ENCODE data around the gene SAPCD2.
"Not testable (repeated sequence)": the region's sequence is repeated elsewhere in the genome, so short reads cannot be mapped to it uniquely, and the experiment has no call there.

Gene SAPCD2

DNA sequence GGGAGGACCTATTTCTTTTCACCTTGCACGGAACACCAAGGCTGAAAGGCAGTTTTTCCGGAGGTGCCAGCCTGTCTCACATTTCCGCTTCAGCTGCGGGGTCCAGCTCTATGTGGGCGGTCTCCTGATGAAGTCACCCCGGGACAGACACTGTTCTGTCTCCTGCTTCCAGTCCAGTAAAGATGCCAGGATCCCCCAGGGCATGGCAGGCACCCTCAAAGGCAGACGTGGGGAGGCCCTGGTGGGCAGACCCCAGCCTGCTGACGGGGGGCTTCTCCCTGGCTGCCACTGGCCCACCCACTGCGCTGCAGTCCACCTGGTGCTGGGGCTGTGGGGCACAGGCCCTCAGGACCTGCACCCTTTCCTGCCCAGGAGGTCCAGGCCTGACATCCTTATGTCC is 7.6 kb downstream of the SAPCD2 start:
- not testable (repeated sequence) for DNase-seq

DNA sequence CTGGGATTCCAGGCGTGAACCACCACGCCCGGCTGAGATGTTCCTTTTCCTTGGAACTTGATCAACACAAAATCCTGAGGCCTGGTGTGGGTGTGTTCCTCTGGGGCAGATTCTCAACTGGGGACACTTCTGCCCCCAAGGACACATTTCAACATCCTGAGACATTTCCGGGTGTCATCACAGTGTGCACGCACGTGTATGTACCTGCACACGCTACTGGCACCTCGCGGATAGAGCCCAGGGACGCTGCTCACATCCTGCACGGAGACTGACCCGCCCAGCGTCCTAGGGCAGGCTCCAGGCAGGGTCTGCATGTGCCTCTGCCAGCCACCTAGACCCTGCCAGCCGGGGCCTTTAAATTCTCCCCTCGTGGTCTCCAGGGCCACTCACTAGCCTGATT is 8.0 kb downstream of the SAPCD2 start:
- DNase-seq: no peak

DNA sequence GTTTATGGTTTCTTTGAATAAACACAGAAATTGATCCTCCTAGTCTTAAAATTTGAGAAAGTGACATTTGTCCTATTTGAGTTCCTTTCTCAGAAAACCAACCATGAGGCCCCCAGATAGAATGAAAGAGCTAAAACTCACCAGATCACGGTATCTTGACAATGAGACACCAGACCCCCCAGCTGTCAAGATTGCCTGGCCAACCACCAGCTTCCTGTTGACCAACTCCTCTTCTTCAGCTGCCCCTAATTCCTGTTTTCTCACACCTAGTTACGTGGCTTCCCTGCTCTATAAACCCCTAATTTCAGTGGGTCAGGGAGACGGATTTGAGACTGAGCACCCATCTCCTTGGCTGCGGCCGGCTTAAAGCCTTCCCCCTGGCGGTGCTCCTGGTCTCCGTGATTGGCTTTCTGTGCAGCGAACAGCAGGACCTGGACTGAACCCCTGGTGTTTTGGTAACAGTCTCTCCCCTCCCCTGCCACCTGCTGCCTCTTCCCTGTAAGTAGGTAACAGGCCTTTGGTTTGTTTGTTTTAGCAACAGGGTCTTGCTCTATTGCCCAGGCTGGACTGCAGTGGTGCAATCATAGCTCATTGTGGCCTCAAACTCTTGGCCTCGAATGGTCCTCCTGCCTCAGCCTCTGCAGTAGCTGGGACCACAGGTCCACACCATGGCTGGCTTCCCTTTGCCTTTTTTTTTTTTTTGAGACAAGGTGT is 11.7 kb downstream of the SAPCD2 start:
- DNase-seq: no peak

DNA sequence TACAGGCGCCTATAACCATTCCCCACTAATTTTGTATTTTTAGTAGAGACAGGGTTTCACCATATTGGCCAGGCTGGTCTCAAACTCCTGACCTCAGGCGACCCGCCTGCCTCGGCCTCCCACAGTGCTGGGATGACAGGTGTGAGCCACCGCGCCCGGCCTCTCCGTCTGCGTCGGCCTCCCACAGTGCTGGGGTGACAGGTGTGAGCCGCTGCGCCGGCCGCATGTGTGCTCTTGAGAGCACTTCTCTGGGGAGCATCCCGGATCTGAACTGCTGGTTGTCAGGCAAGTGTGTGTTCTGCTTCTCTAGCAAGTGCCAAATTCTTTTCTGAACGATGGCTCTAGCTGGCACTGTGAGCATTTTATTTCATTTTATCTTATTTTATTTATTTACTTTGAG is 12.8 kb downstream of the SAPCD2 start:
- no peak for DNase-seq

DNA sequence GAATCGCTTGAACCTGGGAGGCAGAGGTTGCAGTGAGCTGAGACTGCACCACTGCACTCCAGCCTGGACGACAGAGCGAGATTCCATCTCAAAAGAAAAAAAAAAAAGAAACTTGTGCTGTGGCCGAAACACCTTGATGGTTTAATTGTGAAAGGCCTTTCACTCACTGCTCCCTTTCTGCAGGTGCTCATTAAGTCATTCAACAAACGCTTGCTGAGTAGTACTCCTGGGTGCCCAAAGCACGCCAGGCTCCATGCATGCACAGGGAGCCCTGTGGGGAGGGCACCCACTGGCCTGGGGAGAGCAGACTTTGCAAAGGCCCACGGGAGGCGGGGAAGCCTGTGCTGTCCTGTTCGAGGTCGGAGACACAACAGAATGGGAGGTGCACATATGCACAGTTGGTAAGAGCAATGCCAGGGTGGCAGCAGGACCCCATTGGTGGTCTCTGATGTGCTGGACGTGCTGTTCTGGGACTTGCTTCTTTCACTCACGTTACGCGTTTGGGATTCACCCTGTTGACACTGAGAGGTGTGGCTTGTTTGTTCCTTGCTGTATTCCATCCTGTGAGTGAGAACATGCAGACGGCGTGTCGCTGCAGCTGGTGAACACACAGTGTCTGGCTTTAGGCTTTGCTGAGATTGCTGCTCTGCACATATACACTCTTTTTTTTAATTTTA is 13.5 kb downstream of the SAPCD2 start:
- DNase-seq: no peak

DNA sequence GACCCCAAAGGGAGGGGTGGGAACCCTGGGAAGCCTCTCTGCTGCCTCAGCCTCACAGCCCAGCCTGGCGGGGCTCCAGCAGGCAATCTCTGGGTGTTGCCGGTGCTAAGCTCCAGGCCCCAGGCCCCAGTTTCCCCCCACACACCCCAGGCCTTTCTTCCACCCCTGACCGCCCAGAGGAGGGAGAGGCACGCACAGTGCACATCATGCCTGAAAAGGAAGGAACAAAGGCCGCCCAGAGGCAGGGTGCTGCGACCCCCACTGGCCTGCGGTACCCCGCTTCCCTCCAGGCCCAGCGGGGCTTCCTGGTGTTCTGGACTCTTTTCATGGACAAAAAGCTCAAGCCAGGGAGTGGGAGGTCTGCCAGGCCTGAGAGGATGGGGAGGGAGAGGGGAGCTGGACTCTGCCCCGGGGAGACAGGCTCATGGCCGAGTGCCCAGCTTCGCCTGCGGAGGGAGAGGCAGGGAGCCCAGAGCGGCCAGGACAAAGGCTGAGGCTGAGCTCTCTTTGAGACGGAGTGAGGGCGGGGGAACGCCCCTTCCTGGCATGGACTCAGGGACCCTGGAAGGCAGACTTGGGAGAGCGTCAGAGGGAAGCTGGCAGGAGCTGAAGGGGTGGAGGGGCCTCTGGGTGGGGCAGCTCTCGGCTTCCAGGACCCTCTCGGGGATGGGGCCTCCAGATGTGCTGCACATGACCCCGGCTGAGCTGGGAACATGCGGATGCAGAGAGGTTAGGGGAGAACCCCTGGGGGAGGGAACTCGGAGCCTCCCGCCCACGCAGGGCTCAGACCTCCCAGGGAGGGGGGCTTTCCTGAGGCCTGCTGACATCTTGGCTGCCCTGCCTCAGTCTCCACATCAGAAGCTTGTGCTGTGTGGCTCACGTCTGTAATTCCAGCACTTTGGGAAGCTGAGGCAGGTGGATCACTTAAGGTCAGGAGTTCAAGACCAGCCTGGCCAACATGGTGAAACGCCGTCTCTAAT is 14.7 kb downstream of the SAPCD2 start:
- no peak for DNase-seq

DNA sequence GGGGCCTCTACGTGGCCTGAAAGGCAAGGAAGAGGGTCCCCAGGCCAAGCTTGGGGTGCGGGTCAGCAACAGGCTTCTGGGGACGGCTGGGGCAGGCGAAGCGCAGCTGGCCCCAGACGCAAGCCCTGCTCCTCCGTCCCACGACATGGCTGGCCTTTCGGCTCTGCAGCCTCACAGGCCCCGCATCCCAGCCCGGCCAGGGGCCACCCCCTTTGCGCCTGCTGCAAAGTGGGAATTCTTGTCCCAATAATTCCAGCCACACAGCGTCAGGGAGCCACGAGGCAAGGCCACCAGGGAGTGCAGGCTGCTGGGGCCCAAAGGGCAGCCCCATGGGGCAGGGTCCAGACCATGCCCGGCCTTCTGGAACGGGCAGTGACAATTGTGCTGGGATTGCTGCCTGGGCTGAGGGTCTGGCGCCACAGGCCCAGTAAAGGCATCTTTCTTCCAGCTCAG is 15.4 kb downstream of the SAPCD2 start:
- no peak for DNase-seq

DNA sequence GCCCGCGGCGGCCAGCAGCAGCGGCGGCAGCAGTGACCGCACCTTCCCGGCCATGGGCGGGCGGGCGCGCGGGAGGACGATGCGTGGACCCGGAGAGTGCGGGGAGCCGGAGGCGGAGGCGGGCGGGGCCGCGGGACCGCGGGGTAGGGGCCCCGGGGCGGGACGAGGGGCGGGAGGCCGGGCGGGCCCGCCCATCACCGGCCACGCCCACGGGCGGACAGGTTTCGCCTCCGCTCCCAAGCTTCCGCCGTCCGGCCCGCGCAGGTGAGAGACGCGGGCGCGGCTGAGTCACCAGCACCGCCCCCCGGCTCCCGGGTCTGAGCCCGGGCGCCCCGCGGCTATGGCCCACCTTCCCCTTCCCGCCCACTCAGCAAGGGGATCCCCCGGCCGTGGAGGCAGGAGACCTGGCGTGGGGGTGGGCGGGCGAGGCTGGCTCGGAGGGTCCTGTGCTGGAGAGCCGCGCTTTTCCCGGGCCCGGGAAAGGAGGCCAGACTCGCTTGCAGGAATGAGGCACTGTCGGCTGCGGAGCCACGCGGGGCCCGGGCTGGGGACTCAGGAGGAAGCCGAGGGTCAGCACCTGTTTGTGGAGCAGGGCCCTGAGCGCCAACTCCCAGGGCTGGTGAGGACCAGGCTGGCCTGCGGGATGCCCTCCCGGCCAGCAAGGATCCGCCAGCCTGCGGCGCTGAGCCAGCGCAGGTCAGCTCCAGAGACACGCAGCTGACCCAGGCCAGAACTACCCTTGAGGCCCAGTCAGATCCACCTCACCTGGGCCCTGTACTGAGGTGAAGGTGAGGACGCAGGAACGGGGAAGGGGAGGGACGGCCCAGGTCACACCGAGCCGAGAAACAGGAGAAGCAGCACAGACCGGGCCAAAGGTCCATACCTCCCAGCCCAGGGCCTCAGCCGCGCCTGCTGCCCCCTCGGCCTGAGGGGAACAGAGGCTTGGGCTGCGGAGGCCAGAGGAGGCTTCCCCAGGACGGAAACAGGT is 16.1 kb downstream of the SAPCD2 start, which contains the start of gene ENTPD2:
ENTPD2 (minus strand) TSS at position 118 of the 988 bp plus-strand sequence; CDS start at position 54, 64 bp downstream.
- no peak for DNase-seq

DNA sequence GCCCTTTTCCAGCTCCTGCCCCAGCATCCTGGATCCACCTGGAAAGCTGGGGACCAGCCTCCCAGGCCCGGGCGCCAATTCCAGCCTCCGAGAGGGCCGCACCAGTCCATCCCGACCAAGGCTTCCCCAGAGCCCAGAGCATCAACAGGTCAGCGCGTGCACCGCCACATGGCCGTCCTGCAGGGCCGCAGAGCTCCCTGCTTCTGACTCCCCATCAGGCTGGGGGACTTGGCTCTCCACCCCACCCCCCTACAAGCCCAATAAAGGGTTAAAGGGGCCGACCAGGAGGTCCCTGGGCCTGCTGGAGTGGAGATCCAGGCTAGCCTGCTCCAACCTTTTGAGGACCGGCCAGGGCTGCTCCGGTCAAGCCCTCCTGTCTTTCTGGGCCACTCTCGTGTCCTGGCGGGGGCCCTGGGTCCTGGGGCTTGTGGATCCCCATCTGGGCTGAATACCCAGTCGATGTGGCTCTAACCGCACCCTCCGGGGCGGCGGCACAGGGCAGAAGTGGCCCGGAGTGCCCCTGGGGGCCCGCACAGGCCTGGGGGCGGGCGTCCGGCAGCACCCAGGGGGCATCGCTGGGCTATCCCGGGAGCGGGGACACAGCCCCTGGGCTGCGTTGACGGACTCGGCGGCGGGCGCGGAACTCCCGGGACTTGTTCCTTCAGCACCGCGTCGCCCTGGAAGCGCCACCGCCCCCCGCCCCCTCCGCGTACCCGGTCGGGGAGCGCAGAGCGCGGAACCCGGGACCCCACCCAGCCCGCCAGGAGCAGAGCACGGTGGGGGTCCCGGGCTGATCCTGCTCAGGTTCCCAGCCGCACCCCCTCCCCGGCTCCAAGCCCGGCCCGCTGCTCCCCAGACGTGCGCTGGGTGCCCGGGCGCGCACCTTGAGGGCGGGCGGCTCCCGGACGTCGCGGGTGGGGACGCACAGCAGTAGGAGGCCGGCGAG is 17.1 kb downstream of the SAPCD2 start:
- DNase-seq: no peak

DNA sequence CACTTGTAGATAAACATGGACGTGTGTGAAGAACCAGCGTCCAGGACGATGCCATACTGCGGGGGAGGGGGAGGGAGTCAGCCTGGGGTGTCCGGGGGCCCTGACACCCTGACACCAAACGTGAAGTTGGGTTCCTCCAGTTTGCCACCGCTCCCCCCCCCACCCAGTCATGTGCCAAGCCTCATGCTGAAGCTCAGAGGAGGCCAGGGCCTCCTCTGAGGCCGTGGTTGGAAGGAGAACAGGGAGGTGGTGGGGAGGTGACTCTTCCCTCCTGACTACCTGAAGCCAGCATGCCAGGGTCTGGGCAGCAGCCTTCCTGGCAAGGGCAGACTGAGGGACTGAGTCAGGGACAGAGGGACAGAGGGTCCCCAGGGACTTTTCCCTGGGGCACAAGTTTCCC is 18.1 kb downstream of the SAPCD2 start:
- DNase-seq: no peak

DNA sequence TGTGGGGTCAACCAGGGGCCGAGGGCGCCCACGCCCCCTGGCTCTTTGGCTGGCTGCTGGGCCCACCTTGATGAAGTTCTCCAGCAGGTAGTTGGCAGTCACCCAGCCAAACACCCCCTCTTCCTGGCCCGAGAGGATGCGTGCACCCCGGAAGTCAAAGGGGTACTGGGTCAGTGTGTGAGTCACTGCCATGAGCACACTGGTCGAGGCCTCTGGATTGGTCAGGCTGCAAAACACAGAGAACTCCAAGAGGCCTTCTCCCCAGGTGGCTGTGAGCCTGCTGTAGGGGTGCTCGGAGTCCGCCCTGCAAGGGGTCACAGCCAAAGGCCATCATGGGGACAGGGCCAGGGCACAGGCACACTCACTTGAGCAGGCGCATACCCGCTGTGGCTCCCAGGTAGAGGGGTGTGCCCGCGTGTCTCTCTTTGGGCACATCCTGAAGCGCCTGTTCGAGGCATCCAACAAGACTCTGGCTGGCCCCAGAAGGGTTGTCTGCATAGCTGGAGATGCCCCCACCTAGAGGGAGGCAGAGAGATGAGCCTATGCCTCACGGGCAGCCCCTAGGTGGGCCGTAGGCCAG is 19.1 kb downstream of the SAPCD2 start:
- DNase-seq: no peak

DNA sequence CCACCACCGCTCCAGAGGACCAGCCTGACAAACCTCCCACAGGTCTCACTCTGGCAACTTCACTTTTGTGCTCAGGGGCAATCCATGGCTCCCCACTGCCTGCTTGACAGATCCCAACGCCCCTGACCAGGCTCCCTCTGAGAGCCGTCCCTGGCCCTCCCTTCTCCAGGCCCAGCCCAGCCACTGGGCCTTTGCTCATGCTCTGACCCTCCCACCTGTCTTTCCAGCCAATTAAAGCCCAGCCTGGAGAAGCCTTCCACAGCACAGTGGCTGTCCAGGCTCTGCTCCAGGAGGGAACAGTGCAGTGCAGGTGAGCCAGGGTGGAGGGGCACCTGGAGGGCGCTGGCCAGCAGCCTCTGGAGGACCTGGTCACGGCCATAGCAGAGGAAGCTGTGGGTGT is 19.8 kb downstream of the SAPCD2 start:
- no peak for DNase-seq

DNA sequence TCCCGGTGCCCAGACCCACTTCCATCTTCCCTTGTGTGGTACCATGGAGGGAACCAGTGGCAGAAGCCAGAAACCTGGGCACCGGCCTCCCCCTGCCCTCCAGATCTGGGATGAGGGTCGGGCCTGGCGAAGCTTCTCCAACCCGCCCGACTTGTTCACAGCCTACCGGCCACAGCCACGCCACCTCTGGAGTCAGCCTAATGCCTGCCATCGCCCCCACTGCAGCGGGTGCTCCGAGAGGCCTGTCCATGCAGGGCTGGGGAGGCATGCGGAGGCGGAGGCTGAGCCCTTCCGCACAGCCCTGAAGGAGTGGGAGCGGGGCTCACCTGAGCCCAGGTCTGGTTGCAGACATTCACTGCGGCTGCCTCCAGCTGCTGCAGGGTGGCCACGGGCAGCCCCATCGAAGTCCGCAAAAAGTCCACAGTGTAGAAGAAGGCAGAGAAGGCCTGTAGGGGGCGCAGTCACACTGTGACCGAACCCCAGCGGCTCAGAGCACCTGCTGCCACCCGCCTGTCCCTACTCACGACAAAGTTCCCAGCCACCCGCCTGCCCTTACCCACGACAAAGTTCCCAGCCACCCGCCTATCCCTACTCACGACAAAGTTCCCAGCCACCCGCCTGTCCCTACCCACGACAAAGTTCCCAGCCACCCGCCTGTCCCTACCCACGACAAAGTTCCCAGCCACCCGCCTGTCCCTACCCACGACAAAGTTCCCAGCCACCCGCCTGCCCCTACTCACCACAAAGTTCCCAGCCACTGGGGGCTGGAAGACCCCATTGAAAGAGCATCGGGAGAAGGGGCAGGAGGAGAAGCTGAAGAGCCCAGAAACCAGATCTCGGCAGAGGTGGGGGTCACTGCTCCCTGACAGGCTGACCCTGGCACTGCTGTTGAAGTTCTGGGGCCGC is 20.6 kb downstream of the SAPCD2 start:
- no peak for DNase-seq

DNA sequence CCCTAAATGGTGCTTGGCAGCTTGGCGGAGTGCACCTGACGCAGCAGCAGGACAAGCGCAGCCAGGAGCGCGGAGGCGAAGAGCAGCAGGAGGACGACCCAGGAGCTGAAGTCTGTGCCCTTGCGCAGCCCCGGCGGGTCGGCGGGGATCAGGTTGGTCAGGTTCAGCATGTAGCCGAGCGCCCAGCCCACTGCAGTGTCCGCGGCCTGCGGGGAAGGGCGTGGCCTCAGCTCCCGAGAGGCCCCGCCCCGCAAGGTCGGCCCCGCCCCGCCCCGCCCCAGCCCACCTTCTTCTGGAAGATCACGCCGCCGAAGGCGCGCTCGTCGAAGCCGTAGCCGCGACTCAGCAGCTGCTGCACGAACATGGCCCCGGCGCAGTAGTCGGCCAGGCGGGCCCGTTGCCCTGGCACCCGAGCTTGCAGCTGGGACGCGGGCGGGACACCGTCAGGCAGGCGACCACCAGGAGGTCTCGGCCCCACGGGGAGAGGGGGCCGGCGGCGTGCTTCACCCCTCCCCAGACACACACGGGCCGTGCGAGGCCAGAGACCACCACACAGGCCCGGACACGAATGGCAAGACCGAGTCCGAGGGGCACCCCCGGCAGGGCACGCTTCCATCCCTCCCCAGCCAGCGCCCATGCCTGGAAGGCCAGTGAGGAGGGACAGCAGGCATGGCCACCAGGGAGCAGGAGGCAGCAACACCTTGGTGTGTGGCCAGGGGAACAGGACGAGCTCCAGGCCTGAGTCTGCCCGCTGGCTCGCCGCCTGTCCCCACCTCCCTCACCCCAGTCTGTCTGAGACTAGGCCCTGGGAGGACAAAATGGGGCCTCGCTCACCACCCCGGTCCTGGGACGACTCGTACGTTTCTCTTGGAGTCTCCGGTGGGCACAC is 21.5 kb downstream of the SAPCD2 start:
- DNase-seq: no peak

DNA sequence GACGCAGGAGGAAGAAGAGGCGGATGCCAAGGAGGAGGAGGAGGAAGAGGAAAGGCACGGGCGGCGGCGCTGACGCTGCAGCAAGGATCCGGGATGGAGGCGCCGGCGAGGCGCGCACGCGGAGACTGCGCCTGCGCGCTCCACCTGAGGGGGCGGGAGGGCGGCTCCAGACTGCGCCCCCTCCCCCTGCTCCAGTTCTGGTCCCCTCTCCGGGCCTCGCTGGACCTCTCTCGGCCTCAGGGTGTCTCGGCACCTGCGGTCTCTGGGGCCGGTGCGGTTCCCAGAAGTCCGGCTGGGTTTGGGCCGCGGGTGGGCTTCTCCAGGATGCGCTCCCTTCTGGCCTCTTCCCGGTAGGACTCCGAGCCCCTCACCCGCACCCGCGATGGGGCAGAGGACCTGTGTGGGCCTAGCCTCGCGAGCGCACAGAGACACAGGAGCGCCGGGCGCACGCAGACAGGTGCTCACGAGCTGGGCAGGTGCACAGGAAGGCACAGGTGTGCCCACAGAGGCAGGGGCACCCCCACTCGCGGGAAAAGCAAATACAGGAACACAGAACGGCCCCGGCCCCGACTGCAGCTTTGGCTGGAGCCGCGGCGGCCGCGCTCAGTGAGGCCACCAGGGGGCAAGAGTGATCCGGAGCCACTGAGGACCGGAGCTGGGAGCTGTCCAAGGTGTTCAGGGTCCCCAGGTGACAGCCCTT is 24.1 kb downstream of the SAPCD2 start, which contains the start of gene NPDC1:
NPDC1 (minus strand) TSS at position 90 of the 700 bp plus-strand sequence. CDS start 188 bp downstream, outside the sequence.
- DNase-seq: peak; percentile 73

DNA sequence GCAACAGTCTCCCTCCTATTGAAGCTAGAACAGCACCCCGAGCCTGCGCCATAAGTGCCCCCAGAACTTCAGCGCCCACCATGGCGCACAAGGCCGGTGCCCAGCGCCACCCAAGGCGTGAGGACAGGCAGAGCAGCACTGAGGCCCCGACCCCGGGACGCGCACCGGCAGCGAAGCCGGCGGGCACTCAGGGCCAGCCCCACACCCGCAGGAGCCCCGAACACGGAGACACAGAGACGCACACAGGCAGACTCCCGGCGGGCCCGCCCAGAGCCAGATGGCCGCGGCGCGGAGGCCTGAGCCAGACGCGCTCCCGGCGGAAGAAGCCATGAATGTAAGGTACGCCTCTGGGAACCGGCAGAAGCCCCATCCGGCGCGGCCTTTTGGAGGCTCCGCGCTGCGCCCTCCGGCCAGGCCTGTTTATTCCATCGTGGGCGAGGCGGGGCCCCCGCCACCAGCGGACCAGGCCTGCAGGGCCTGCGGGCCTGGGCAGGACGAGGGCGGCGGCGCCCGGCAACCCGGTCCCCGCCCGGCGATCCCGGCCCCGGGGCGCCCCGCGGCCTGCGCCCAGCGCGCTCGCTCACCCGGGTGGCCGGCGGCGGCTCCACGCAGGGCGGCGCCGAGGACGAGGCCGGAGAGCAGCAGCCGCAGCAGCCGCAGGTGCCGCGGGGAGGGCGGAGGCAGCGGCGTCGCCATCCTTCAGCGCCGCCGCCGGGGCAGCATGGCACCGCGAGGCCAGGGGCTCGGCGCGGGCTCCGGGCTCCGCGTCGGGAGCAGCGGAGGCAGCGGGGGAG is 24.9 kb downstream of the SAPCD2 start:
- no peak for DNase-seq
